Measurements from ENCODE around the gene ITPR2. TPM values are rescaled to one million over a fixed set of nuclear protein-coding genes. Genes with fewer than 3 reads are reported as not detected.

The ITPR2 gene
- total RNA-seq, 2 donors from 2014 or later, result 52.9 to 54.5 TPM

- ATAC-seq (no peak), DNase-seq (no peak)
- H3K27me3 Mint-ChIP-seq, result no peaks in the 10 kb centered on the region
- peaks cover 10% of the 10 kb centered on the region for H3K36me3 Mint-ChIP-seq (ENCODE audit: low read depth)
- H3K9me3 ChIP-seq (ENCODE audit: control insufficient read depth, low read length, poor library complexity, severe bottlenecking), result no peaks in the 10 kb centered on the region
- no peak overlapping the region for H3K4me3 Mint-ChIP-seq
- H3K4me1 Mint-ChIP-seq, result no peaks in the 10 kb centered on the region
- H3K27ac Mint-ChIP-seq, result no peak overlapping the region
These were observed 410.1 kb downstream of the ITPR2 start for GRCh38 chr12:26422839-26423398.

- no peaks in the 10 kb centered on the region for H3K9me3 ChIP-seq (ENCODE audit: control insufficient read depth, low read length, poor library complexity, severe bottlenecking)
- no peak overlapping the region for H3K27ac Mint-ChIP-seq
- H3K27me3 Mint-ChIP-seq, result no peaks in the 10 kb centered on the region
- ATAC-seq (no peak), DNase-seq (no peak)
- H3K36me3 Mint-ChIP-seq (ENCODE audit: low read depth), result peaks cover 22% of the 10 kb centered on the region
- no peak overlapping the region for H3K4me3 Mint-ChIP-seq
- no peaks in the 10 kb centered on the region for H3K4me1 Mint-ChIP-seq
These were observed 416.4 kb downstream of the ITPR2 start for GRCh38 chr12:26416550-26416949.

GRCh38 chr12:26410689-26411088 is 422.3 kb downstream of the ITPR2 start:
- peaks cover 25% of the 10 kb centered on the region for H3K36me3 Mint-ChIP-seq (ENCODE audit: low read depth)
- H3K27me3 Mint-ChIP-seq, result no peaks in the 10 kb centered on the region
- DNase-seq (no peak), ATAC-seq (no peak)
- H3K4me3 Mint-ChIP-seq, result no peak overlapping the region
- no peaks in the 10 kb centered on the region for H3K9me3 ChIP-seq (ENCODE audit: control insufficient read depth, low read length, poor library complexity, severe bottlenecking)
- no peak overlapping the region for H3K27ac Mint-ChIP-seq
- peaks cover 4% of the 10 kb centered on the region for H3K4me1 Mint-ChIP-seq

GRCh38 chr12:26406813-26407212 is 426.2 kb downstream of the ITPR2 start:
- DNase-seq, result no peak
- H3K36me3 Mint-ChIP-seq (ENCODE audit: low read depth), result peaks cover 11% of the 10 kb centered on the region
- ATAC-seq, result no peak
- no peak overlapping the region for H3K4me3 Mint-ChIP-seq
- H3K9me3 ChIP-seq (ENCODE audit: control insufficient read depth, low read length, poor library complexity, severe bottlenecking), result no peaks in the 10 kb centered on the region
- H3K27me3 Mint-ChIP-seq, result no peaks in the 10 kb centered on the region
- peaks cover 4% of the 10 kb centered on the region for H3K4me1 Mint-ChIP-seq
- no peak overlapping the region for H3K27ac Mint-ChIP-seq

- no peak for ATAC-seq
- H3K36me3 Mint-ChIP-seq (ENCODE audit: low read depth), result peaks cover 11% of the 10 kb centered on the region
These were observed 426.6 kb downstream of the ITPR2 start for GRCh38 chr12:26406391-26406790.

GRCh38 chr12:26403601-26404000 is 429.4 kb downstream of the ITPR2 start:
- ATAC-seq (no peak), DNase-seq (no peak)
- H3K9me3 ChIP-seq (ENCODE audit: control insufficient read depth, low read length, poor library complexity, severe bottlenecking), result no peaks in the 10 kb centered on the region
- Mint-ChIP-seq H3K27ac (no peak overlapping the region), H3K36me3 (ENCODE audit: low read depth) (peaks cover 3% of the 10 kb centered on the region), H3K27me3 (no peaks in the 10 kb centered on the region), H3K4me3 (no peak overlapping the region), H3K4me1 (peaks cover 2% of the 10 kb centered on the region)

More at GRCh38 chr12:26406391-26406790, 426.6 kb downstream of the ITPR2 start:
- peaks cover 4% of the 10 kb centered on the region for H3K4me1 Mint-ChIP-seq
- no peaks in the 10 kb centered on the region for H3K9me3 ChIP-seq (ENCODE audit: control insufficient read depth, low read length, poor library complexity, severe bottlenecking)
- no peaks in the 10 kb centered on the region for H3K27me3 Mint-ChIP-seq
- H3K4me3 Mint-ChIP-seq, result no peak overlapping the region
- H3K27ac Mint-ChIP-seq, result no peak overlapping the region
- DNase-seq, result no peak

GRCh38 chr12:26402648-26403047 is 430.3 kb downstream of the ITPR2 start:
- Mint-ChIP-seq H3K4me3 (no peak overlapping the region), H3K27ac (no peak overlapping the region), H3K4me1 (peaks cover 2% of the 10 kb centered on the region), H3K27me3 (no peaks in the 10 kb centered on the region), H3K36me3 (ENCODE audit: low read depth) (peaks cover 3% of the 10 kb centered on the region)
- no peak for DNase-seq
- ATAC-seq, result no peak
- no peaks in the 10 kb centered on the region for H3K9me3 ChIP-seq (ENCODE audit: control insufficient read depth, low read length, poor library complexity, severe bottlenecking)

- H3K4me1 Mint-ChIP-seq, result peaks cover under 1% of the 10 kb centered on the region
- ATAC-seq (no peak), DNase-seq (no peak)
- no peak overlapping the region for H3K4me3 Mint-ChIP-seq
- H3K36me3 Mint-ChIP-seq (ENCODE audit: low read depth), result peaks cover under 1% of the 10 kb centered on the region
- H3K9me3 ChIP-seq (ENCODE audit: control insufficient read depth, low read length, poor library complexity, severe bottlenecking), result no peaks in the 10 kb centered on the region
- no peak overlapping the region for H3K27ac Mint-ChIP-seq
- no peaks in the 10 kb centered on the region for H3K27me3 Mint-ChIP-seq
These were observed 431.1 kb downstream of the ITPR2 start for GRCh38 chr12:26401874-26402273.

- H3K27me3 Mint-ChIP-seq, result no peaks in the 10 kb centered on the region
- no peaks in the 10 kb centered on the region for H3K4me1 Mint-ChIP-seq
- ATAC-seq, result no peak
- H3K9me3 ChIP-seq (ENCODE audit: control insufficient read depth, low read length, poor library complexity, severe bottlenecking), result no peaks in the 10 kb centered on the region
- H3K36me3 Mint-ChIP-seq (ENCODE audit: low read depth), result no peaks in the 10 kb centered on the region
- H3K27ac Mint-ChIP-seq, result no peak overlapping the region
- no peak for DNase-seq
- no peak overlapping the region for H3K4me3 Mint-ChIP-seq
These were observed 432.4 kb downstream of the ITPR2 start for GRCh38 chr12:26400627-26401026.

GRCh38 chr12:26399381-26399780 is 433.6 kb downstream of the ITPR2 start:
- DNase-seq (no peak), ATAC-seq (no peak)
- H3K36me3 Mint-ChIP-seq (ENCODE audit: low read depth), result no peaks in the 10 kb centered on the region
- no peak overlapping the region for H3K27ac Mint-ChIP-seq
- no peaks in the 10 kb centered on the region for H3K4me1 Mint-ChIP-seq
- no peak overlapping the region for H3K4me3 Mint-ChIP-seq
- no peaks in the 10 kb centered on the region for H3K27me3 Mint-ChIP-seq
- H3K9me3 ChIP-seq (ENCODE audit: control insufficient read depth, low read length, poor library complexity, severe bottlenecking), result no peaks in the 10 kb centered on the region

- H3K9me3 ChIP-seq (ENCODE audit: control insufficient read depth, low read length, poor library complexity, severe bottlenecking), result no peaks in the 10 kb centered on the region
- no peaks in the 10 kb centered on the region for H3K27me3 Mint-ChIP-seq
- ATAC-seq (no peak), DNase-seq (no peak)
- H3K4me1 Mint-ChIP-seq, result no peaks in the 10 kb centered on the region
- H3K4me3 Mint-ChIP-seq, result no peak overlapping the region
- H3K27ac Mint-ChIP-seq, result no peak overlapping the region
- peaks cover 6% of the 10 kb centered on the region for H3K36me3 Mint-ChIP-seq (ENCODE audit: low read depth)
These were observed 436.6 kb downstream of the ITPR2 start for GRCh38 chr12:26396402-26396801.

- DNase-seq, result no peak
- peaks cover 15% of the 10 kb centered on the region for H3K36me3 Mint-ChIP-seq (ENCODE audit: low read depth)
- no peak overlapping the region for H3K4me3 Mint-ChIP-seq
- H3K27me3 Mint-ChIP-seq, result no peaks in the 10 kb centered on the region
- no peaks in the 10 kb centered on the region for H3K4me1 Mint-ChIP-seq
- H3K9me3 ChIP-seq (ENCODE audit: control insufficient read depth, low read length, poor library complexity, severe bottlenecking), result no peaks in the 10 kb centered on the region
- ATAC-seq, result no peak
- H3K27ac Mint-ChIP-seq, result no peak overlapping the region
These were observed 443.7 kb downstream of the ITPR2 start for GRCh38 chr12:26389343-26389742.

- H3K4me1 Mint-ChIP-seq, result no peaks in the 10 kb centered on the region
- H3K27me3 Mint-ChIP-seq, result no peaks in the 10 kb centered on the region
- H3K36me3 Mint-ChIP-seq (ENCODE audit: low read depth), result peaks cover 12% of the 10 kb centered on the region
- no peaks in the 10 kb centered on the region for H3K9me3 ChIP-seq (ENCODE audit: control insufficient read depth, low read length, poor library complexity, severe bottlenecking)
- H3K27ac Mint-ChIP-seq, result no peak overlapping the region
- ATAC-seq, result no peak
- DNase-seq, result no peak
- no peak overlapping the region for H3K4me3 Mint-ChIP-seq
These were observed 448.5 kb downstream of the ITPR2 start for GRCh38 chr12:26384536-26384935.

- Mint-ChIP-seq H3K27ac (no peak overlapping the region), H3K4me3 (no peak overlapping the region), H3K36me3 (ENCODE audit: low read depth) (peaks cover 6% of the 10 kb centered on the region), H3K27me3 (no peaks in the 10 kb centered on the region), H3K4me1 (no peaks in the 10 kb centered on the region)
- ATAC-seq (no peak), DNase-seq (no peak)
- no peaks in the 10 kb centered on the region for H3K9me3 ChIP-seq (ENCODE audit: control insufficient read depth, low read length, poor library complexity, severe bottlenecking)
These were observed 450.0 kb downstream of the ITPR2 start for GRCh38 chr12:26383041-26383440.

All from T-helper 17 cell (primary cell).